A673 (cell line): ENCODE results near the gene PLA2G15. TPM values are rescaled to one million over a fixed set of nuclear protein-coding genes. Genes with fewer than 3 reads are reported as not detected.

ENCODE experiments used
- BruUV-seq: library from RNA; stranded (reverse); fragments of 400-500 nt; replicated peaks from 2 replicates; lab custom pipeline; 2021; lab: Mats Ljungman, UMichigan
- CTCF ChIA-PET: fragments of 300-600 bp; sonication (Branson Sonifier 250); formaldehyde crosslinking; loops from one replicate; lab custom pipeline; 2022; ENCODE audit warnings: antibody characterized with exemption; lab: Charles Lee
- POLR2A ChIA-PET: fragments of 300-600 bp; sonication (Branson Sonifier 250); formaldehyde crosslinking; loops from one replicate; lab custom pipeline; 2022; ENCODE audit warnings: antibody characterized with exemption; ENCODE audit not compliant: low non-redundant PET; lab: Charles Lee
- DNase-seq: peaks from one replicate; pipeline ENCODE4 v3.0.0-alpha.2; 2015; ENCODE audit warnings: low spot score
- H3K27ac ChIP-seq: fragments of 200-600 bp; sonication (generic); 2 replicates; pipeline ENCODE4 v1.5.1; 2016; ENCODE audit warnings: mixed run types, low read depth, mild to moderate bottlenecking, mixed read lengths, antibody characterized with exemption, low read length; ENCODE audit not compliant: poor library complexity, severe bottlenecking
- H3K27me3 ChIP-seq: fragments of 200-600 bp; sonication (generic); replicated peaks from 2 replicates; pipeline ENCODE4 v1.6.1; 2017; ENCODE audit warnings: mixed run types, low read depth, mild to moderate bottlenecking, mixed read lengths, antibody characterized with exemption, low read length; ENCODE audit not compliant: insufficient read depth, poor library complexity
- H3K36me3 ChIP-seq: fragments of 200-600 bp; sonication (generic); 2 replicates; pipeline ENCODE4 v1.6.1; 2016; ENCODE audit warnings: mixed run types, mild to moderate bottlenecking, mixed read lengths, antibody characterized with exemption, low read length; ENCODE audit not compliant: insufficient read depth, poor library complexity, severe bottlenecking
- H3K4me1 ChIP-seq: fragments of 200-600 bp; sonication (generic); 2 replicates; pipeline ENCODE4 v1.6.1; 2017; ENCODE audit warnings: mixed run types, mild to moderate bottlenecking, mixed read lengths, antibody characterized with exemption, low read length; ENCODE audit not compliant: insufficient read depth, poor library complexity, severe bottlenecking
- H3K4me3 ChIP-seq: fragments of 200-600 bp; sonication (generic); 2 replicates; pipeline ENCODE4 v1.5.1; 2016; ENCODE audit warnings: low read depth, mixed run types, mild to moderate bottlenecking, mixed read lengths, low read length; ENCODE audit not compliant: poor library complexity, severe bottlenecking
- H3K9me3 ChIP-seq: fragments of 200-600 bp; sonication (generic); 2 replicates; pipeline ENCODE4 v1.6.1; 2016; ENCODE audit warnings: mixed run types, low read depth, mild to moderate bottlenecking, mixed read lengths, antibody characterized with exemption, low read length; ENCODE audit not compliant: poor library complexity, severe bottlenecking
- CTCF ChIP-seq: fragments of 300-800, 200-600 bp; sonication (generic); conservative IDR thresholded peaks from 2 replicates; pipeline ENCODE4 v1.5.1; 2017; ENCODE audit warnings: low read depth, mild to moderate bottlenecking, antibody characterized with exemption, low read length, moderate library complexity, mixed read lengths
- EZH2 ChIP-seq: fragments of 200-600 bp; sonication (generic); IDR thresholded peaks from 2 replicates; pipeline ENCODE4 v1.6.1; 2017; ENCODE audit warnings: borderline replicate concordance, low read depth, mild to moderate bottlenecking, mixed read lengths, antibody characterized with exemption, low read length; ENCODE audit not compliant: poor library complexity, severe bottlenecking
- intact Hi-C: fragments of 100-400 bp; cut with micrococcal nuclease; formaldehyde crosslinking; loops from one replicate; pipeline ENCODE4 v1.10.0; 2022; ENCODE audit not compliant: unreplicated experiment
- total RNA-seq: library from RNA; stranded (reverse); gene quantifications from 2 replicates; pipeline ENCODE4 v1.2.3, GENCODE V29; 2021

The PLA2G15 gene
- total RNA-seq, 1 experiment from 2014 or later: 8.1 TPM

- Histone ChIP-seq H3K4me3 (no peak overlapping the region), H3K9me3 (no peaks in the 10 kb centered on the region), H3K36me3 (peaks cover 5% of the 10 kb centered on the region), H3K27me3 (no peaks in the 10 kb centered on the region), H3K27ac (no peak overlapping the region), H3K4me1 (no peaks in the 10 kb centered on the region)
- ChIA-PET POLR2A (no interaction called here), CTCF (no interaction called here)
- DNase-seq: no peak
- no TSS peak for BruUV-seq
- intact Hi-C loops: no loop called here
- TF ChIP-seq CTCF: no peak
Measured at GRCh38 chr16:68279726-68280558, 34.8 kb downstream of the PLA2G15 start.

- Histone ChIP-seq H3K9me3 (no peaks in the 10 kb centered on the region), H3K27me3 (no peaks in the 10 kb centered on the region), H3K4me3 (no peak overlapping the region), H3K27ac (no peak overlapping the region), H3K4me1 (no peaks in the 10 kb centered on the region), H3K36me3 (peaks cover 5% of the 10 kb centered on the region)
- DNase-seq: no peak
- ChIA-PET POLR2A (no interaction called here), CTCF (no interaction called here)
- TF ChIP-seq EZH2: no peak
- TF ChIP-seq CTCF: no peak
- BruUV-seq: no TSS peak
- intact Hi-C loops: no loop called here
Measured at GRCh38 chr16:68281368-68282063, 36.3 kb downstream of the PLA2G15 start.

GRCh38 chr16:68282064-68282452 is 36.9 kb downstream of the PLA2G15 start:
- ChIA-PET CTCF (no interaction called here), POLR2A (no interaction called here)
- no TSS peak for BruUV-seq
- H3K27ac ChIP-seq: no peak overlapping the region
- DNase-seq: no peak
- no peaks in the 10 kb centered on the region for H3K4me1 ChIP-seq
- intact Hi-C loops: no loop called here
- TF ChIP-seq EZH2 (no peak), CTCF (no peak)
- no peaks in the 10 kb centered on the region for H3K27me3 ChIP-seq
- H3K36me3 ChIP-seq: peaks cover 5% of the 10 kb centered on the region
- H3K9me3 ChIP-seq: no peaks in the 10 kb centered on the region
- no peak overlapping the region for H3K4me3 ChIP-seq
